ENCODE results near the gene RASGRP4. TPM values are rescaled to one million over a fixed set of nuclear protein-coding genes. Genes with fewer than 3 reads are reported as not detected.
A peak's percentile ranks its signal among the peaks of the same experiment; 100 is the strongest.

RASGRP4 gene
- polyA plus RNA-seq, 3 donors = 30.2 to 141 (median 50.3) TPM

DNA sequence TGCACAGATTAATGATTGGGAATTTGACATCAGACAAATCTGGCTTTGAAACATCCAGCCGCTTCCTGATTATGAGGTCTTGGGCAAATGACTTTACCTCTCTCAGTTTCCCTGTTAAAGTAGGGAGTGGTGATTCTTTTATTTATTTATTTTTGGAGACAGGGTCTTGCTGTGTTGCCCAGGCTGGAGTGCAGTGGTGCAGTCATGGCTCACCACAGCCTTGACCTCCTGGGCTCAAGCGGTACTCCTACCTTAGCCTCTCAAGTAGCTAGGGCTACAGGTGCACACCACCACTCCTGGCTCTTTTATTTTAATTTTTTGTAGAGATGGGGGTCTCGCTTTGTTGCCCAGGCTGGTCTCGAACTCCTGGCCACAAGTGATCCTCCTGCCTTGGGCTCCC is 49.0 kb downstream of the RASGRP4 start:
- Histone ChIP-seq H3K9ac (ENCODE audit: insufficient read depth, low read length, poor library complexity, severe bottlenecking) (no peak overlapping the region), H3K4me2 (replicated peaks; ENCODE audit: extremely low read depth, low read length, poor library complexity, severe bottlenecking) (no peak overlapping the region), H3K27ac (ENCODE audit: low read depth in 1 of 2, low read length in 2 of 2) (peak overlapping the region in 1 of 2 donors; percentile 32), H3K4me3 (replicated peaks in 1 of 3; ENCODE audit: low read depth in 2 of 3, low read length in 3 of 3) (no peak overlapping the region), H3K9me3 (replicated peaks in 1 of 2; ENCODE audit: control insufficient read depth in 1 of 2, insufficient read depth in 1 of 2, low read length in 2 of 2) (no peaks in the 10 kb centered on the region), H4K20me1 (ENCODE audit: insufficient read depth, low read length) (peaks cover 45% of the 10 kb centered on the region), H3K79me2 (ENCODE audit: insufficient read depth, low read length) (peaks cover 29% of the 10 kb centered on the region), H3K27me3 (ENCODE audit: control insufficient read depth in 2 of 2, insufficient read depth in 2 of 2, low read length in 2 of 2) (no peaks in the 10 kb centered on the region), H3K36me3 (replicated peaks in 1 of 2; ENCODE audit: control insufficient read depth in 1 of 2, insufficient read depth in 2 of 2, low read length in 2 of 2) (peaks cover 32 to 59% of the 10 kb centered on the region in 2 donors), H3K4me1 (ENCODE audit: control insufficient read depth in 1 of 2, insufficient read depth in 2 of 2, low read length in 2 of 2) (peaks cover 18 to 23% of the 10 kb centered on the region in 2 donors), H2AFZ (ENCODE audit: insufficient read depth, low read depth, low read length, poor library complexity, severe bottlenecking) (no peak overlapping the region)
- DNase-seq = no peak
- H3K9me3 Mint-ChIP-seq = peaks cover 0 to 3% (median 0%) of the 10 kb centered on the region in 7 donors
- TF ChIP-seq, protein P1, sequence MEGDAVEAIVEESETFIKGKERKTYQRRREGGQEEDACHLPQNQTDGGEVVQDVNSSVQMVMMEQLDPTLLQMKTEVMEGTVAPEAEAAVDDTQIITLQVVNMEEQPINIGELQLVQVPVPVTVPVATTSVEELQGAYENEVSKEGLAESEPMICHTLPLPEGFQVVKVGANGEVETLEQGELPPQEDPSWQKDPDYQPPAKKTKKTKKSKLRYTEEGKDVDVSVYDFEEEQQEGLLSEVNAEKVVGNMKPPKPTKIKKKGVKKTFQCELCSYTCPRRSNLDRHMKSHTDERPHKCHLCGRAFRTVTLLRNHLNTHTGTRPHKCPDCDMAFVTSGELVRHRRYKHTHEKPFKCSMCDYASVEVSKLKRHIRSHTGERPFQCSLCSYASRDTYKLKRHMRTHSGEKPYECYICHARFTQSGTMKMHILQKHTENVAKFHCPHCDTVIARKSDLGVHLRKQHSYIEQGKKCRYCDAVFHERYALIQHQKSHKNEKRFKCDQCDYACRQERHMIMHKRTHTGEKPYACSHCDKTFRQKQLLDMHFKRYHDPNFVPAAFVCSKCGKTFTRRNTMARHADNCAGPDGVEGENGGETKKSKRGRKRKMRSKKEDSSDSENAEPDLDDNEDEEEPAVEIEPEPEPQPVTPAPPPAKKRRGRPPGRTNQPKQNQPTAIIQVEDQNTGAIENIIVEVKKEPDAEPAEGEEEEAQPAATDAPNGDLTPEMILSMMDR (IDR thresholded peaks at IDR 0.05) = no peak
- no CpG with 5 or more reads among the region's 4 CpGs for WGBS (ENCODE audit: insufficient coverage)
- intact Hi-C loops (cut with micrococcal nuclease) = no loop called here
- peaks cover 37 to 60% of the 10 kb centered on the region in 2 donors for H3K36me3 Mint-ChIP-seq
- H3K4me3 Mint-ChIP-seq = no peak overlapping the region
- H3K27me3 Mint-ChIP-seq (ENCODE audit: low read depth in 3 of 3) = peaks cover 5 to 7% (median 6%) of the 10 kb centered on the region in 3 donors
- no peak overlapping the region for H3K27ac Mint-ChIP-seq
- H3K4me1 Mint-ChIP-seq = peaks cover 24% of the 10 kb centered on the region

DNA sequence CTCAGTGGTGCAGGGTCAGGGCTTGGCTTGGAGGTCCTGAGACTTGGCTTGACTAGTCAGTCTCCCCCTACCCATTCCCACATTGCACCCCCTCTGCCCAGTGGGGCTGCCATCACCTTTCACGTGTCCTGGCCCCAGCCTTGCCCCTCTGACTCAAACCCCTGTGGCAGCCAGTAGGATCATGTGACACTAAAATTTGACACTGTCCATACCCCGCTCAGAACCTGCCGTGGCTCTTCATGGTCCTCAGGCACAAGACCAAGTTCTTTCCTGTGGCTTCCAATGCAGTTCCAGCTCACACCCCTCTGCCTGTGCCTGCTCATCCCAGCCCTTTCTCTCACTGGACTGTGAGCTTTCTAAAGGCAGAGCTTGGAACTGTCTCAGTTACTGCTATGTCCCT is 49.4 kb downstream of the RASGRP4 start:
- intact Hi-C loops (cut with micrococcal nuclease) = no loop called here
- peaks cover 29% of the 10 kb centered on the region for H3K79me2 ChIP-seq (ENCODE audit: insufficient read depth, low read length)
- no peaks in the 10 kb centered on the region for H3K27me3 ChIP-seq (ENCODE audit: control insufficient read depth in 2 of 2, insufficient read depth in 2 of 2, low read length in 2 of 2)
- no peak for DNase-seq
- peaks cover 18 to 23% of the 10 kb centered on the region in 2 donors for H3K4me1 ChIP-seq (ENCODE audit: control insufficient read depth in 1 of 2, insufficient read depth in 2 of 2, low read length in 2 of 2)
- Mint-ChIP-seq H3K27ac (peak overlapping the region in 4 of 7 donors; percentile 2 to 55 (median 43)), H3K9me3 (peaks cover 0 to 3% (median 0%) of the 10 kb centered on the region in 7 donors), H3K27me3 (ENCODE audit: low read depth in 3 of 3) (peaks cover 5 to 10% (median 7%) of the 10 kb centered on the region in 3 donors), H3K4me3 (no peak overlapping the region), H3K4me1 (peaks cover 24% of the 10 kb centered on the region), H3K36me3 (peaks cover 32 to 55% of the 10 kb centered on the region in 2 donors)
- no peak overlapping the region for H3K9ac ChIP-seq (ENCODE audit: insufficient read depth, low read length, poor library complexity, severe bottlenecking)
- WGBS (ENCODE audit: insufficient coverage) = 97% methylated on average over 3 of the region's 3 CpGs
- no peak overlapping the region for H2AFZ ChIP-seq (ENCODE audit: insufficient read depth, low read depth, low read length, poor library complexity, severe bottlenecking)
- H3K4me2 ChIP-seq (replicated peaks; ENCODE audit: extremely low read depth, low read length, poor library complexity, severe bottlenecking) = no peak overlapping the region
- H3K36me3 ChIP-seq (replicated peaks in 1 of 2; ENCODE audit: control insufficient read depth in 1 of 2, insufficient read depth in 2 of 2, low read length in 2 of 2) = peaks cover 28 to 54% of the 10 kb centered on the region in 2 donors
- peaks cover 44% of the 10 kb centered on the region for H4K20me1 ChIP-seq (ENCODE audit: insufficient read depth, low read length)
- H3K9me3 ChIP-seq (replicated peaks in 1 of 2; ENCODE audit: control insufficient read depth in 1 of 2, insufficient read depth in 1 of 2, low read length in 2 of 2) = no peaks in the 10 kb centered on the region
- H3K4me3 ChIP-seq (replicated peaks in 1 of 3; ENCODE audit: low read depth in 2 of 3, low read length in 3 of 3) = no peak overlapping the region
- TF ChIP-seq, protein P1 (IDR thresholded peaks at IDR 0.05) = no peak
- peak overlapping the region in 1 of 2 donors; percentile 32 for H3K27ac ChIP-seq (ENCODE audit: low read depth in 1 of 2, low read length in 2 of 2)

All from CD14-positive monocyte (primary cell).